ENCODE measurements around the gene SYT6.

The SYT6 gene, protein sequence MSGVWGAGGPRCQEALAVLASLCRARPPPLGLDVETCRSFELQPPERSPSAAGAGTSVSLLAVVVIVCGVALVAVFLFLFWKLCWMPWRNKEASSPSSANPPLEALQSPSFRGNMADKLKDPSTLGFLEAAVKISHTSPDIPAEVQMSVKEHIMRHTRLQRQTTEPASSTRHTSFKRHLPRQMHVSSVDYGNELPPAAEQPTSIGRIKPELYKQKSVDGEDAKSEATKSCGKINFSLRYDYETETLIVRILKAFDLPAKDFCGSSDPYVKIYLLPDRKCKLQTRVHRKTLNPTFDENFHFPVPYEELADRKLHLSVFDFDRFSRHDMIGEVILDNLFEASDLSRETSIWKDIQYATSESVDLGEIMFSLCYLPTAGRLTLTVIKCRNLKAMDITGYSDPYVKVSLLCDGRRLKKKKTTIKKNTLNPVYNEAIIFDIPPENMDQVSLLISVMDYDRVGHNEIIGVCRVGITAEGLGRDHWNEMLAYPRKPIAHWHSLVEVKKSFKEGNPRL

DNA sequence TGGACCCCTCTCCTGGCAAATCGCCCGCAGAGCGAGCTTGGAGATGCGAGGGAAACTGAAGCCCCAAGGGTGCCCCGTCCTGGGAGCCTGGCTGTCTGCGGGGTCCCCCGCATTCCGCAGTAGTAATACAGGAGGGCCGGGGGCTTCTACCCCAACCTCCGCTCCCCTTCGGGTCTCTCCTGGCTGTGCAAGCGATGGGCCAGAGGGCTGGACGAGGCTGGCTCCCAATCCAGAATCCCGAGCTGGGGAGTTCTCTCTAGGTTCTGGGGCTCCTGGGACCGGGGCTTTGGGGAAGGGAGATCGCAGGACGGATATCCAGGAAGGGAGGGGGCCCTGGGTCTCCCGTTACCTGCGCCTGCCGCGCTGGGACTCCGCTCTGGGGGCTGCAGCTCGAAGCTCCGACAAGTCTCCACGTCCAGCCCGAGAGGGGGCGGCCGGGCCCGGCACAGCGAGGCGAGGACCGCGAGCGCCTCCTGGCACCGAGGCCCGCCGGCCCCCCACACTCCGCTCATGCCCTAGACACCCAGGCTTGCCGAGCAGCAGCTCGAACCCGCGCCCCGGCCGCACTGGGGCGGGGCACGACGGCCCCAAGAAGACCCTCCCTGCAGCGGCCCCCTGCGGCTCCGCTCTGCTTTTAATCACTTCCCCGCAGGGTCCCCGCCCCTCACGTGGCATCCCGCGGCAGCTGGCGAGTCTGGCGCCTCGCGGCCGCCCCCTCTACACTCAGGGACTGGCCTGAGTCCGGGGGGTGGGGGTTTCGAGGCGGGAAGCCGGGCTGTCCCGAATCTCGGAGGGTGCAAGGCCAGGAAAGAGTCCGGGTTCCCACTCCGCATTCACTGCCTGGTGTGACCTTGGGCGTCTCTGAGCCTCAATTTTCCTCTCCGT, at the start of gene SYT6:
Gene SYT6 (minus strand): TSS at position 609 of the 885 bp plus-strand sequence. CDS start 97 bp downstream, at position 512.
- Mint-ChIP-seq H3K27ac (no peak within 1 kb of the TSS), H3K27me3 (peaks cover 47% of the 10 kb centered on the region), H3K36me3 (no peaks in the 10 kb centered on the region), H3K9me3 (ENCODE audit: low read depth) (no peaks in the 10 kb centered on the region), H3K4me1 (ENCODE audit: low read depth) (peaks cover 12% of the 10 kb centered on the region), H3K4me3 (peak within 1 kb of the TSS; percentile 78)

DNA sequence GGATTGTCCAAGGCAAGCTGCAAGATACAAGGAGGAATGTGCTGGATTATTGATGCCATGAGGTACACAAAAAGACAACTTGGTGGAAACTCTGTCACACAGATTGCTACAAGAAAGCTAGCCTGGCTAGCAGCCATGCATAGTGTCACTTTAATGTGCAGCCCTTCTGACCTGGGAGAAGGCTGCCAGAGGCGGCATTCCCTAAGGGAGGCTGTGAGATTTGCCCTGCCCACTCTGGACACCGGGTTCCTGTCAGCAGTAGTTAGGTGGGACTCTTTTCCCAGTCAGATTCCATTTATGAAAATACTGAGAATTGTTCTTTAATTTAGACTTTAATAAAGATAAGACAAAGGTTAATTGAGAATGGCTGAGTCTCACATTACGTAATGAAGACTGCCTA, 47.8 kb upstream of the SYT6 start:
- H3K9me3 Mint-ChIP-seq (ENCODE audit: low read depth) = no peaks in the 10 kb centered on the region
- H3K27me3 Mint-ChIP-seq = peaks cover 15% of the 10 kb centered on the region
- H3K36me3 Mint-ChIP-seq = no peaks in the 10 kb centered on the region
- H3K4me1 Mint-ChIP-seq (ENCODE audit: low read depth) = no peaks in the 10 kb centered on the region
- no peak overlapping the region for H3K27ac Mint-ChIP-seq
- no peak overlapping the region for H3K4me3 Mint-ChIP-seq

DNA sequence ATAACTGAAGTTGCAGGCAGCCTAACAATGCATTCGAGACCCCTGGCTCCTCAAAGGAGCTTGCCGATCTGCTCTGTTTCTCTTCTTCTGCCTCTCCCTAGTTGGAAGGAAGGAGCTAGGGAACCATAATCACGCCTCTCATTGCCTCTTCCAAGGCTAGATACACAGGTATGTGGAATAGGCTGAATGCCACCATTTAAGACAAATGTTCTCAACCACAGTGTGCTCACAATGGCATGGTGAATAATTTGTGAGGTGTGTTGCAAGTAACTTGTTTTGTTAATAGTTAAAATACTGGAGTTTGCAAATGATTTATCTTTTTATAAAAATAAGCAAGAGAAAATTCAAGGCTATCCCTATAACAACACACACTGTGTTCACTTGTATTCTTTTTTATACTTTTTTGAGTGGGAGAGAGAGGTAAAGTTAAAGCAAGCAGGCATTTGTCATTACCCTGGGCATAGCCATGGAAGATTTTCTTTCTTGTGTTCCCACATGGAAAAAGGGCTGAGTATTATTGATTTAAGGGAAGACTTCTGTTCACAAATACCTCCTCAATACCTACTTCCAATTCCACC, 45.4 kb upstream of the SYT6 start:
- Mint-ChIP-seq H3K27ac (no peak overlapping the region), H3K4me1 (ENCODE audit: low read depth) (peaks cover 3% of the 10 kb centered on the region), H3K36me3 (no peaks in the 10 kb centered on the region), H3K27me3 (peaks cover 27% of the 10 kb centered on the region), H3K4me3 (no peak overlapping the region), H3K9me3 (ENCODE audit: low read depth) (no peaks in the 10 kb centered on the region)

DNA sequence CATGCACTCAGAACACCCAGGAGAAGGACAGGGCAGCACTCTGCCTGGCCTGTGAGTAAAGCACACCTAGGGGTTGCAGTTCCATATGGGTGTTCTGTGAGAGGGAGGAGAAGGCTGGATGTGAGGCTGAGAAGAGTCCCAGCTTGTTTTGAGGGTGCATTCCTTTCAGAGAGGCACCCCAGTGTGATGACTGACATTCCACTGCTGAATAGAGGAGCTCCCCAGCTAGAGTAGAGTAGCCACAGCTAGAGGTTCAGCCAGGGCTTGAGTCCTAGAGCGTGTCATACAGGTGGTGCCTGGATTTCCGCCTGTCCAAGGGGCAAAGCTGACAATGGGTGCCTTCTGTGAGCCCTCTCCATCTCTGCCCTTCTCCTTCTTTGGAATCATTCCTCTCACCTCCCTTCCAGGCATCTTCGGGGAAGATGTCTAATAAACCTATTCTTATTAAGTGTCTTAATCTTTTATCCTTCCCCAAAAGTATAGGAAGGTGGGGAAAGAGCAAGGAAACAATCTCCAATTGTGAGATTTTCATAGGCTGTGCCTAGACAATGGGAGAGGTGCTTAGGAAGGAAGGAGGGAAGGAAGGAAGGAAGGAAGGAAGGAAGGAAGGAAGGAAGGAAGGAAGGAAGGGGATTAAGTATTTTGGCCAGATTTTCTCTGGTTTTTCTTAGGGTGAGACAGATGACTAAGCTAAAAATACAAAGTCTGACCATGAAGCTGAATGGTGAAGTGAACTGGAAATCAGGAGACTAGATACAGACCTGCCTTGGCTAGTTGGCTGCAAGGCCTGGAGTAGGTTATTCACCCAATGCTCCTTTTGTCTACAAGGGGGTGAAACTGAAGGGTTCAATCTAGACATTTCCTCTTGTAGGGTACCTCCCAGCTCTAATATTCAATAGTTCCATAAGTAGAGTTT, 43.6 kb upstream of the SYT6 start:
- H3K27ac Mint-ChIP-seq = no peak overlapping the region
- no peak overlapping the region for H3K4me3 Mint-ChIP-seq
- H3K36me3 Mint-ChIP-seq = no peaks in the 10 kb centered on the region
- no peaks in the 10 kb centered on the region for H3K9me3 Mint-ChIP-seq (ENCODE audit: low read depth)
- H3K4me1 Mint-ChIP-seq (ENCODE audit: low read depth) = peaks cover 3% of the 10 kb centered on the region
- peaks cover 27% of the 10 kb centered on the region for H3K27me3 Mint-ChIP-seq

DNA sequence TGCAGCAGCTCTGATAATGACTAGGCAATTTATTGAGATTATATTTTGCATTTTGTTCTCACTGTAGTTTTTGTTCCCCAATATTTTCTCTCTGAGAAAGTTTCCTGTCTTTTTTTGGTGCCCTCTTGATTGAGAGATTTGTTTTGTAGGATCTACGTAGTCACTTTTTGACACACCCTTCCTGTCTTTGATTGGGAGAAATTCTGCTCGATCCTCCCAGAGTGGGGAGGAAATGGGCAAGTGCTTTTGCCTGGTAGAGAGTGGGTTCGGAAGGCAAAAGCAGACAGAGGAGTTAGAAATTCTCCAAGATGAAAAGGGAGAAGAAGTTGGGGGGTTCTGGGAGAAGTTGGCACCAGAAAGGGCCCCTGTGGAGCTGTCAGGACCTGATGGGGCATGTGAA, 42.1 kb upstream of the SYT6 start:
- Mint-ChIP-seq H3K4me1 (ENCODE audit: low read depth) (peaks cover 3% of the 10 kb centered on the region), H3K27ac (no peak overlapping the region), H3K36me3 (no peaks in the 10 kb centered on the region), H3K4me3 (no peak overlapping the region), H3K9me3 (ENCODE audit: low read depth) (no peaks in the 10 kb centered on the region), H3K27me3 (peaks cover 27% of the 10 kb centered on the region)

DNA sequence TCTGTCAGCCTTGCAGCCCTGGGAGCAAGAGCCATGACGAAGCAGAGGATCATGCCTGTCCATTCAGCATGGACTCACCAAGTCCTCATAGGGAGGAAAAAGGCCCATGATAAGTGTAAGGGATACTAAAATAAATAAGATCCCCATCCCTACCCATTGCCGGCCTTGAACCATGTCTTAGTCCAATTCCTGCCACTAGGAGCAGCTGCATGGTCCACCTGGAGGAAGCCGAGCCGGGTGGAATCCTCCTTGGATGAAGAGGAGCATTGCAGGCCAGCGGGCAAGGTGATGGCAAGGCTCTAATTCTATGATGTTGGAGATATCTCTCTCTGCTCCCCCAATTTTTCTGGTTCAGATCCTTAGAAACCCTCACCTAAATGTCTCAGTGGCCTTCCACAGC, 38.7 kb upstream of the SYT6 start:
- no peaks in the 10 kb centered on the region for H3K36me3 Mint-ChIP-seq
- H3K4me3 Mint-ChIP-seq = no peak overlapping the region
- peaks cover 3% of the 10 kb centered on the region for H3K4me1 Mint-ChIP-seq (ENCODE audit: low read depth)
- peaks cover 21% of the 10 kb centered on the region for H3K27me3 Mint-ChIP-seq
- H3K9me3 Mint-ChIP-seq (ENCODE audit: low read depth) = no peaks in the 10 kb centered on the region
- H3K27ac Mint-ChIP-seq = no peak overlapping the region

DNA sequence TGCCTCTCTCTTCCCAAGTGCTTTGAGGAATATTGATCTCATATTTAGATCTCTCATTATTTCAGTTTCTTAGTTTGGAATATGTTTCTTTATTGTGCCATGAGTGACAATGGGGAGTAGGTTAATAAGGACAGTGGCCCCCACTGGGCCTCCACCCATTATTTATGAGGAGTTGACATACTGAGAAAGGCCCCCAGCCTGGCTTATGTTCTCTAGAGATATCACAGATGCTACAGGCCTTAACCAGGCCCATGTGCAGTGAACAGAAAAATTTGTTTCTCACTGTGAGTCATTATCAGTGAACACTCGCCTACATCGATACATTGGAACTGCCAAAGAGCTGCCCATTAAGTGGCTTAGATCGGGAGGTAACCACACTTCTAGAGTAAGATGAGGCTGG, 35.7 kb upstream of the SYT6 start:
- Mint-ChIP-seq H3K4me1 (ENCODE audit: low read depth) (no peaks in the 10 kb centered on the region), H3K27me3 (peaks cover 7% of the 10 kb centered on the region), H3K27ac (no peak overlapping the region), H3K4me3 (no peak overlapping the region), H3K9me3 (ENCODE audit: low read depth) (no peaks in the 10 kb centered on the region), H3K36me3 (no peaks in the 10 kb centered on the region)

DNA sequence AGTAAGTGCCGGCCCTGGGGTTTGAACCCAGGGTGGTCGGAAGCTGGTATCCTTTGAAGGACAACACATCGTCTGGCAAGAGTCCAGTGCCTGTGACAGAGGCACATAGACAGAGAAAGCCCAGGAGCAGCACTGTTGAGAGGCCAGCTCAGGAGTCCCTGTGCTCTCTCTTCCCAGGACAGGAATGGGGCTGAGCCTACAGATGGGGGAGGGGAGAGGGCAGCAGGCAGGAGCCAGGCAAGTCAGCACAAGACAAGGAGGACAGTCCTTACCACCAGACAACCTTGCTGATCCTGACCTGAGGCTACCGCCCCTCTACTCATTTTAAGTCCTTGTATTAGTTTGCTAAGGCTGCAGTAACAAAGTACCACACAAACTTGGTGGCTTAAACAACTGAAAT, 27.7 kb upstream of the SYT6 start:
- H3K27ac Mint-ChIP-seq = no peak overlapping the region
- no peak overlapping the region for H3K4me3 Mint-ChIP-seq
- peaks cover 3% of the 10 kb centered on the region for H3K27me3 Mint-ChIP-seq
- H3K36me3 Mint-ChIP-seq = no peaks in the 10 kb centered on the region
- no peaks in the 10 kb centered on the region for H3K9me3 Mint-ChIP-seq (ENCODE audit: low read depth)
- H3K4me1 Mint-ChIP-seq (ENCODE audit: low read depth) = no peaks in the 10 kb centered on the region

DNA sequence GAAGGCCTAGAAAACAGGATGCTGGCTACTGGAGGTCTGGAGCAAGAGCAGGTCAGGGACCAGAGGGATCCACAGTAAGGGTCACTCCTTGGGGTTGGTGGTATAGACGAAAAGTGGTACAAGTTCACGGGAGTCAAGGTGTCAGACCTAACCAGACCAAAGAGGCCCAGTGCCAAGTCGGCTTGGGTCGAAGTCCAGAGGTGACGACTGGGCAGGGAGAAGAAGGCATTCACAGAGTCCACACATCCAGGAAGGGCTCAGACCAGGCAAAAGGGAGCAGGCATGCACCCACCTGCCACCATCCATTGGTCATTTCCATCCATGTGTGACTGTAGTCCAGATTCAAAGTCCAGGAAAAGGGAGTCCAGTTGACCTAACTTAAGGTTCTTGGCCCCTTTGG, 27.1 kb upstream of the SYT6 start:
- no peak overlapping the region for H3K27ac Mint-ChIP-seq

DNA sequence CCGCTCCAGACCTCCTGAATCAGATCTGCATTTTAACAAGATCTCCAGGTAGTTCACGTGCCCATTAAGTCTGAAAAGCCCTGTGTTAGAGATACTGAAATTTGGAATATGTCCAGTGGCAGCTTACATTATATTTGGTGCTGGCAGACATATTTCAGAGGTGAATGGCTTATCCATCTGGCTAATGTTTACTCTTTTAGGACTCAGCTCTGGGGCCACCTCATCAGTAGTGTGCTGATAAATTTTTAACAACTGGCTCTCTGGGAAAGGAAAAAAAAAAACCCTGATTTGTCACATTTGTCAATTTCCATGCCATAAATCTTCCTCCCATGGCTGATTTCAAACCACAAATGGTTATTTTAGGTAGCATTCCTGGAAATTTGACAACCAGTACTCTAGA, 25.3 kb upstream of the SYT6 start:
- no peaks in the 10 kb centered on the region for H3K4me1 Mint-ChIP-seq (ENCODE audit: low read depth)
- H3K36me3 Mint-ChIP-seq = no peaks in the 10 kb centered on the region
- H3K27me3 Mint-ChIP-seq = no peaks in the 10 kb centered on the region
- H3K27ac Mint-ChIP-seq = no peak overlapping the region
- H3K9me3 Mint-ChIP-seq (ENCODE audit: low read depth) = no peaks in the 10 kb centered on the region
- no peak overlapping the region for H3K4me3 Mint-ChIP-seq

More for the DNA sequence above, 27.1 kb upstream of the SYT6 start:
- H3K4me3 Mint-ChIP-seq = no peak overlapping the region
- no peaks in the 10 kb centered on the region for H3K36me3 Mint-ChIP-seq
- no peaks in the 10 kb centered on the region for H3K4me1 Mint-ChIP-seq (ENCODE audit: low read depth)
- H3K27me3 Mint-ChIP-seq = peaks cover 3% of the 10 kb centered on the region
- H3K9me3 Mint-ChIP-seq (ENCODE audit: low read depth) = no peaks in the 10 kb centered on the region

DNA sequence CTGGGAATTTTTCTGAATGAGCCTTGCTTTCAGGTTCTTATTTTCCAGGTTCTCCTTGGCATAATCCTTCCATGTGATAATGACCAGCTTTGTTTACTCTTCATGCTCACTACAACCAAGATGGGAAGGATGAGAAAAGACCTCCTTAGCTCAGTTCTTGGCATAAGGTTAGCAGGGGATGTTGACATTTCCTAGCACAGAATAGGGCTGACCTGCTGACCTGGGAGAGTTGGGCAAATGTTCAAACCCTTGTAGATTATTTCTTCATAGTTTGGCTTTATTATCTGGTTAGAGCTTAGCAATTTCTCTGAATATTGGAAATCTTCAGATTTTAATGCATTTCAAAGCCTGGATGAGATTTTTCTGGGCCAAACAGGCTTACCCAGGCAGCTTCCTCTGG, 23.6 kb upstream of the SYT6 start:
- Mint-ChIP-seq H3K9me3 (ENCODE audit: low read depth) (no peaks in the 10 kb centered on the region), H3K27me3 (no peaks in the 10 kb centered on the region), H3K27ac (no peak overlapping the region), H3K4me3 (no peak overlapping the region), H3K36me3 (no peaks in the 10 kb centered on the region), H3K4me1 (ENCODE audit: low read depth) (no peaks in the 10 kb centered on the region)

DNA sequence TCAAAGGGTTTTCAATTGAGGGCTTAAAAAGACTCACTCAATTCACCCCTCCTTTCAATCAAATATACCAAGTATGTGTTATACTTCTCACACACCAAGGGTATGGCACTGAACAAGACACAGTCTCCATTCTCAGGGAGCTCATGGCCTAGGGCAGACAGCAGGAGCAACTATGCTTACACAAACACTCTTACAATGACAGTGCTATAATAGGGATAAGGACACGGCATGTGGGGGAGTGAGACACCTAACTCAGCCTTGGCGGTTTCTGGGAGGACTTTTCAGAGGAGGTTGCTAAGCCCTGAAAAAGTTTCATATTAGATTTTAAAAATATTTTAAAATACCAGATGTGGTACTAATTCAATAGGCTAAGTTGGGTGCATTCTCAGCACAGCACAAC, 22.7 kb upstream of the SYT6 start:
- Mint-ChIP-seq H3K27me3 (no peaks in the 10 kb centered on the region), H3K4me3 (no peak overlapping the region), H3K36me3 (no peaks in the 10 kb centered on the region), H3K27ac (no peak overlapping the region), H3K9me3 (ENCODE audit: low read depth) (no peaks in the 10 kb centered on the region), H3K4me1 (ENCODE audit: low read depth) (no peaks in the 10 kb centered on the region)

DNA sequence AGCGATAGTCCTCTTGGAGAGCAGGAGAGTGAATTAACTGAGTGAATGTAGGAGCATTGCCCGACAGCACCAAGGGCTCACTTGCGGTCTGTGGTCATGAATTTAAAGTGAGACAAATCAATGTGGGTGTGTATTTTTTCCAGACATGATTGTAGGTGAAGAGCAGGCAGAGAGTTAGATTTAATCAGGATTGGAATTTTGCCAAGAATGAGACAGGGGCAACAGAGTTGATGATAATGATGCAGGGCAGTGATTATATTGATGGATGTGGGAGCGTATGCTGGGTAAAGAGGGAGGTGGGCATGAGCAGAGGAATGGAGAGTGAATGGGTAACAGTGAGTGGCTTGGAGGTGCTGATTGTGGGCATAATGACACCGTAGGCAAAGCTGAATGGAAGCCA, 20.0 kb upstream of the SYT6 start:
- Mint-ChIP-seq H3K36me3 (no peaks in the 10 kb centered on the region), H3K27me3 (no peaks in the 10 kb centered on the region), H3K27ac (no peak overlapping the region), H3K4me1 (ENCODE audit: low read depth) (no peaks in the 10 kb centered on the region), H3K4me3 (no peak overlapping the region), H3K9me3 (ENCODE audit: low read depth) (no peaks in the 10 kb centered on the region)

DNA sequence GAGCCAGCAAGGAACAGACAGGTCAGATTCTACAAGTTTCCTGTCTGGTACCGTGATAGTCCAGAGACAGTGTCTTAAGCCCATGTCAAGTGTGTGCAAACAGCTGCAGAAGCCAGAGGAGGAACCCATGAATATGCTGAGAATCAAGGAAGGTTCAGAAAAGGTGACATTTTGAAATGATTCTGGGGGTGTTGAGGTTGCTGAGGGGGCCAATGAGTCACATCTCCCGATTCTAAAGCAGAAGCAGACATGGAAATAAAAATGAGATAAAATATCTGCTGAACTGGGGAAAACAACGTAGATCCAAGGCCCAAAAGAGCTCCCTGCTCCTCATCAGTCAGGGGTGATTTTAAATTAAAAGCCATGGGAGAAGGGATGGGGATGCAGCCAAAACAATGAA, 15.8 kb upstream of the SYT6 start:
- H3K27me3 Mint-ChIP-seq = no peaks in the 10 kb centered on the region
- no peak overlapping the region for H3K27ac Mint-ChIP-seq
- no peaks in the 10 kb centered on the region for H3K4me1 Mint-ChIP-seq (ENCODE audit: low read depth)
- no peaks in the 10 kb centered on the region for H3K36me3 Mint-ChIP-seq
- no peaks in the 10 kb centered on the region for H3K9me3 Mint-ChIP-seq (ENCODE audit: low read depth)
- no peak overlapping the region for H3K4me3 Mint-ChIP-seq

Measured in activated naive CD8-positive, alpha-beta T cell (primary cell).